AG10803 (cell line): ENCODE results near the gene COL25A1.

ENCODE experiments used
- DNase-seq: peaks from one replicate; pipeline ENCODE4 v3.0.0; 2010; ENCODE audit warnings: low read depth
- H3K4me3 ChIP-seq: 2 replicates; pipeline ENCODE4 v1.5.1; 2011; ENCODE audit warnings: mild to moderate bottlenecking, low read length, control low read depth
- TF ChIP-seq, protein P1 (sequence below): conservative IDR thresholded peaks from 2 replicates; pipeline ENCODE4 v1.5.1; 2011; ENCODE audit warnings: mild to moderate bottlenecking, low read length, control low read depth, inconsistent platforms

COL25A1 gene

GRCh38 chr4:108959491-108959890 is 343.0 kb downstream of the COL25A1 start:
- H3K4me3 ChIP-seq: no peak overlapping the region
- TF ChIP-seq, protein P1, sequence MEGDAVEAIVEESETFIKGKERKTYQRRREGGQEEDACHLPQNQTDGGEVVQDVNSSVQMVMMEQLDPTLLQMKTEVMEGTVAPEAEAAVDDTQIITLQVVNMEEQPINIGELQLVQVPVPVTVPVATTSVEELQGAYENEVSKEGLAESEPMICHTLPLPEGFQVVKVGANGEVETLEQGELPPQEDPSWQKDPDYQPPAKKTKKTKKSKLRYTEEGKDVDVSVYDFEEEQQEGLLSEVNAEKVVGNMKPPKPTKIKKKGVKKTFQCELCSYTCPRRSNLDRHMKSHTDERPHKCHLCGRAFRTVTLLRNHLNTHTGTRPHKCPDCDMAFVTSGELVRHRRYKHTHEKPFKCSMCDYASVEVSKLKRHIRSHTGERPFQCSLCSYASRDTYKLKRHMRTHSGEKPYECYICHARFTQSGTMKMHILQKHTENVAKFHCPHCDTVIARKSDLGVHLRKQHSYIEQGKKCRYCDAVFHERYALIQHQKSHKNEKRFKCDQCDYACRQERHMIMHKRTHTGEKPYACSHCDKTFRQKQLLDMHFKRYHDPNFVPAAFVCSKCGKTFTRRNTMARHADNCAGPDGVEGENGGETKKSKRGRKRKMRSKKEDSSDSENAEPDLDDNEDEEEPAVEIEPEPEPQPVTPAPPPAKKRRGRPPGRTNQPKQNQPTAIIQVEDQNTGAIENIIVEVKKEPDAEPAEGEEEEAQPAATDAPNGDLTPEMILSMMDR: no peak
- DNase-seq: peak; percentile 12

DNA sequence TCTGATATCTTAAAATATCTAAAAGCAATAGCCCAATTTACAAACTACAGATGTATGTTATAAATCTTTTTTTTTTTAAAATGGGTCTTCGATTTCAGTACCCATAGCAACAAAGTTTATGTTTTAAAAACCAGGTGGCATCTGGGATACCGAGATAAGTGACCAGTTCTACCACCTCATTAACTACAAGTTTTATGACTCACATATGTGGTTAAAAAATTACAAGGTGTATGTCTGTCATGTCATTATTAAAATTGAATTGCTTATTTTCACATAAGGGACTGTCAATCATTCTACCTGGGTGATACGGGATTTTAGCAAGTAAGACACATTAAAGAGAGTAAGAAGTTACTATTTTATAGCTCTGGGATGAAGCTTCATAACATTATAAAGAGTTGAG is 347.6 kb downstream of the COL25A1 start:
- TF ChIP-seq, protein P1: no peak
- no peak overlapping the region for H3K4me3 ChIP-seq
- DNase-seq: no peak

GRCh38 chr4:108953941-108954340 is 348.5 kb downstream of the COL25A1 start:
- TF ChIP-seq, protein P1: no peak
- DNase-seq: no peak

DNA sequence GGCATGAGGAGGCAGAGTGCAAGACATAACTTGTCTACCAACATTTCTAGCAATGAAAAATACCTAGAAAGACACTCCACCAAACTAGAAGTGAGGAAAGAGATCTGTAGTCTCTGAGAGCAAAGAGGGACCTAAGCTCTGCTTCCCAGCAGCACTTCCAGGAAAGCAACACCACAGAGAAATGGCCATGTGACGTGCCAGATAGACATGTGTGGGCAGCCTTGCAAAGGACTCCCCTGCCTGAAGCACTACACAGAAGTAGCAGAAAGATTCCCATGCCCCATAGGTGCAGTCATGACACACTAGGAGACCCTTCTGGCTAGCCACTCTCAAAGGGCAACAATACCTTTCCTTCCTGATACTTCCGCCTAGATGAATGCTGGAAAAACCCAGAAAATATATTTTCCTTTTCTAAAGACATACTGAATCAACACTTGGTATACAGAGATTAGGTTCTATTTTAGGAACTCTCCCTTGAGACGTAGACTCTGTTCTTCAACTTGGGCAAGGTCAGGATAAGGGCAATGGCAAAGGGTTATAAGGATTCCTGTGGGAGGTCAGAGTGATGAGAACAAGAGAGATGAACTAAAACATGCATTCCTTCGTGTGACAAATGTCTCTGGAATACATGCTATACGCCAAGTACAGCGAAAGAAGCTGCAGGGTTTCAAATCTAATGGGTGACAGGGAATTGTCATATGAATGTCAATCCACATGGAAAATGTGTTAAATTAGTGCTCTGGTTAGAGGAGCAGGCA is 352.1 kb downstream of the COL25A1 start:
- no peak overlapping the region for H3K4me3 ChIP-seq
- DNase-seq: peak; percentile 29
- TF ChIP-seq, protein P1: no peak

More at GRCh38 chr4:108953941-108954340, 348.5 kb downstream of the COL25A1 start:
- H3K4me3 ChIP-seq: no peak overlapping the region

GRCh38 chr4:108947526-108947925 is 354.9 kb downstream of the COL25A1 start:
- no peak for DNase-seq
- TF ChIP-seq, protein P1: no peak
- H3K4me3 ChIP-seq: no peak overlapping the region

DNA sequence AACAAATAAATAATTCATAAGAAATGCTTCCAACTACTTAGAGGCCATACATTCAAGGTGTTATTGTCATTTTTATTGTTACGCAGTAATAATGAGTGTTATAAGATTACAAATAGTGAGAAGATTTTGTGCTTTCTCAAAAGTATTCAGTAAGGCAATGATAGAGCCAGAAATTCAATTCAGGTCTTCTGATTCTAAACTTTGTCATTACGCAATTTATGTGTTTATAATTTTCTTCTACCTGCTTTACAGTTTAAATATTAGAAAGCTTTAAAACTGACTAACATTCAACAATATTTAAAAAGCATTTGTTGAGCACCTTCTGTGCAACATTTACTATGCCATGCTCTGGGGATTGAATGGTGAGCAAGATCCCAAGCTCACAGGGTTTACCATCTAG is 356.2 kb downstream of the COL25A1 start:
- no peak for DNase-seq
- no peak overlapping the region for H3K4me3 ChIP-seq
- TF ChIP-seq, protein P1: no peak

DNA sequence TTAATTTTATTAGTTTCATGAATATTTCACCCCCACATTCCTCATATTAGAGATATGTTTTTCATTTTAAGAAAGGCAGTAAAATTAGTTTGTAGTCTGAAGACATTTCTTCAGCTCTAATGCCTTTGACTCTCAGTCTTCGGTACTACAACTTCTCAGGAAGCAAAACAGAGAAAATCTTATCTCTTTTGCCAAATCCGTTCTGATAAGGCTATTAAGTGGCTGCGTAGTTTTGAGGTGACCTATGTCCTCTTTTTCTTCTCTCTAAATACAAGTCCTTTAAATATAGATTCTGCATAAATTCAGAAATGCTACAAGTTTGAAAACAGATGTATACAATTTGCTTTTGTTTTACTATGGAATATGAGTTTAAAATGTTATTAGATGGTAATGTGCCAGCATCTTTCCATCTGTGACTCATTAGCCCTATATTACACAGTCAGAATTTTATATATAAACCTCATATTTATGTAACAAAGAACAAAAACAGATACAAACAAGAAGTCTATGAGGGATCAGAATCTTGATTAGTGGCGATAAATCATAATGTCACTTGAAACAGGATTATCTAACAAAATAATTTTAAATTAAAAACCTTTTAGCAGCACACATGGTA is 358.4 kb downstream of the COL25A1 start:
- no peak overlapping the region for H3K4me3 ChIP-seq
- DNase-seq: no peak
- TF ChIP-seq, protein P1: no peak
